ENCODE measurements around the gene CNNM2.

The CNNM2 gene

GRCh38 chr10:103040418-103040817 is 122.3 kb downstream of the CNNM2 start:
- DNase-seq (ENCODE audit: low read depth): peak; percentile 27
- no peak for TF ChIP-seq CTCF (conservative IDR thresholded peaks at IDR 0.05; ENCODE audit: control insufficient read depth, insufficient read depth, low read depth, low read length)
- H3K4me3 ChIP-seq (ENCODE audit: control insufficient read depth, low read depth, low read length): no peak overlapping the region

GRCh38 chr10:103041391-103041790 is 123.3 kb downstream of the CNNM2 start:
- no peak for TF ChIP-seq CTCF (conservative IDR thresholded peaks at IDR 0.05; ENCODE audit: control insufficient read depth, insufficient read depth, low read depth, low read length)
- no peak overlapping the region for H3K4me3 ChIP-seq (ENCODE audit: control insufficient read depth, low read depth, low read length)
- DNase-seq (ENCODE audit: low read depth): no peak

GRCh38 chr10:103042129-103042528 is 124.0 kb downstream of the CNNM2 start:
- no peak for TF ChIP-seq CTCF (conservative IDR thresholded peaks at IDR 0.05; ENCODE audit: control insufficient read depth, insufficient read depth, low read depth, low read length)
- DNase-seq (ENCODE audit: low read depth): no peak
- no peak overlapping the region for H3K4me3 ChIP-seq (ENCODE audit: control insufficient read depth, low read depth, low read length)

GRCh38 chr10:103042908-103043307 is 124.8 kb downstream of the CNNM2 start:
- no peak for TF ChIP-seq CTCF (conservative IDR thresholded peaks at IDR 0.05; ENCODE audit: control insufficient read depth, insufficient read depth, low read depth, low read length)
- H3K4me3 ChIP-seq (ENCODE audit: control insufficient read depth, low read depth, low read length): no peak overlapping the region
- no peak for DNase-seq (ENCODE audit: low read depth)

- H3K4me3 ChIP-seq (ENCODE audit: control insufficient read depth, low read depth, low read length): no peak overlapping the region
- no peak for TF ChIP-seq CTCF (conservative IDR thresholded peaks at IDR 0.05; ENCODE audit: control insufficient read depth, insufficient read depth, low read depth, low read length)
- no peak for DNase-seq (ENCODE audit: low read depth)
Measured at GRCh38 chr10:103044942-103045489, 126.9 kb downstream of the CNNM2 start.

- TF ChIP-seq CTCF (conservative IDR thresholded peaks at IDR 0.05; ENCODE audit: control insufficient read depth, insufficient read depth, low read depth, low read length): no peak
- DNase-seq (ENCODE audit: low read depth): no peak
- H3K4me3 ChIP-seq (ENCODE audit: control insufficient read depth, low read depth, low read length): no peak overlapping the region
Measured at GRCh38 chr10:103045961-103046360, 127.9 kb downstream of the CNNM2 start.

GRCh38 chr10:103047381-103047780 is 129.3 kb downstream of the CNNM2 start:
- H3K4me3 ChIP-seq (ENCODE audit: control insufficient read depth, low read depth, low read length): no peak overlapping the region
- DNase-seq (ENCODE audit: low read depth): no peak
- TF ChIP-seq CTCF (conservative IDR thresholded peaks at IDR 0.05; ENCODE audit: control insufficient read depth, insufficient read depth, low read depth, low read length): no peak
